Suppressor macrophage treated with lipopolysaccharide for 4 hours (primary cell): Measurements from ENCODE around the gene CUX1.

Source experiments
- DNase-seq: peaks from one replicate; pipeline ENCODE4 v3.0.0-alpha.2; 2020

Gene CUX1

DNA sequence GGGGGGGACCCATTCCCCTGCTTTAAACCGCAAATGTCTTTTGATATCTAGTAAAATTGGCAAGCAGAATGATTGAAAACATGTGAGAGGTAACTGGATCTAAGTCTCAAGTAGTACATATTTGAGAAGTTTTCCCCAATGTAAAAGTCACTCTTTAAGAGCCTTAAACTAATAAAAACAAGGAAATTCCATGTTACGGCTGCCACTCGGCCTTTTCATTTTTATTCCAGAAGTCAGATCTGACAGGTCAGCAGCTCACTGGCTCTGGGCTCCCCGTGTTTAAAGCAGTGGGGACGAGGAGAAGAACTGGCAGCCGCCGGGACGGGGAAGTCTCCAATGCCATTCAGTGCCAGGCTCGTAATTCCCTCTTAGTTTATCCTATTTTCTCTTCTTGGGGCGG is 80.7 kb downstream of the CUX1 start:
- no peak for DNase-seq

GRCh38 chr7:101899616-101900015 is 82.2 kb downstream of the CUX1 start:
- DNase-seq: no peak

DNA sequence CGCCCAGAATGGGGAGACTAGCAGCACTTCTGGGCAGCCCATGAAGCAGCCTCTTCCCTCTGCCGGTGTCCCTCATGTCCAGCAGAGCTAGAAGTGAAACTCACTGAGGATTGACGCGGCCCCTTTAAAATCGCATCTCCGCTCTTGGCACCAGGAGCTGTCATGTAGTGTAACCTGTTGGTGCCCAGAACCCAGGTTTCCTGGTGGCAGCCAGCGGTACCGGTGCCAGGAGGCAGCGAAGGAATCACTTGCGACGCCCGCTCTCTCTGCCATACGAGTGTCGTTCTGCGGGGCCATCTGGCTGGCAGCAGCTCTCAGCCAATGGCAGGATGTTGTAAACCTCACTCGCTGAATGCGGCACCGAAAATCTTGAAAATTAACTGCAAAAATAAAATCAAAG is 82.7 kb downstream of the CUX1 start:
- DNase-seq: no peak

DNA sequence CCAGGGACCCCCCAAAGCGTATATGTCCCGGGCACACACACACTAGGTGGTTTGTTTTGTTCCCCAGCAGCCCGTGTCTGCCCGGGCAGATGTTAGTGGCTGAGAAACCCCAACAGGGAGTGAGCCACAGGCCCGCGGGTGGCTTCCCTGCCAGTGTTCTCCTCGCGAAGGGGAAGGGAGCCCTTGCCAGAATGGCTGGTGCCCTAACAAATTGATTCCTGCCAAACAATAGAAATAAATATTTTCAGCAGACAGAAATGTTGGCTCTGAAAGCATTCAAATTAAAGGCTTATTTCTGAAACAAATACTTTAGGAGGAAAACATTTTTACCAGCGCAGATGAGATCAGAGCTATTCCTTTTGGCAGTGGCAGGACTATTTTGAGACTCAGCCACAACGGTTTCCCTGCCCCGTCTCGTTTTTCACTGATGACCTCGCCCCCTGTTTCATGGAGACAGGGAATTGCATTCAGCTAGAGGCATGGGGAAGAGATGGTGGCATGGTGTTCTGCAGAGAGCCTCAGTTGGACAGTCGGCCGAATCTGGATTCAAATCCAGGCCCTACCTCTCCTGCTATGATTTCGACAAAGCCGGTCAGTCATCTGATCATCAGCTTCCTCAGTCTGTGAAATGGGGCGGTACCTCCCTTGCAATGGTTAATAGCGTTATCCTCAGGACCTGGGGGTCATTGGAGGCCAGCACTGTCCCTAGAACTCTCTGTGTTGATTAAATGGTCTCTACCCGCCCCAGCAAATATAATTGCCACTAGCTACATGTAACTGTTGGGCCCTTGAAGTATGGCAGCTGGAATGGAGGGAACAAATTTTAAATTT is 84.5 kb downstream of the CUX1 start:
- no peak for DNase-seq

DNA sequence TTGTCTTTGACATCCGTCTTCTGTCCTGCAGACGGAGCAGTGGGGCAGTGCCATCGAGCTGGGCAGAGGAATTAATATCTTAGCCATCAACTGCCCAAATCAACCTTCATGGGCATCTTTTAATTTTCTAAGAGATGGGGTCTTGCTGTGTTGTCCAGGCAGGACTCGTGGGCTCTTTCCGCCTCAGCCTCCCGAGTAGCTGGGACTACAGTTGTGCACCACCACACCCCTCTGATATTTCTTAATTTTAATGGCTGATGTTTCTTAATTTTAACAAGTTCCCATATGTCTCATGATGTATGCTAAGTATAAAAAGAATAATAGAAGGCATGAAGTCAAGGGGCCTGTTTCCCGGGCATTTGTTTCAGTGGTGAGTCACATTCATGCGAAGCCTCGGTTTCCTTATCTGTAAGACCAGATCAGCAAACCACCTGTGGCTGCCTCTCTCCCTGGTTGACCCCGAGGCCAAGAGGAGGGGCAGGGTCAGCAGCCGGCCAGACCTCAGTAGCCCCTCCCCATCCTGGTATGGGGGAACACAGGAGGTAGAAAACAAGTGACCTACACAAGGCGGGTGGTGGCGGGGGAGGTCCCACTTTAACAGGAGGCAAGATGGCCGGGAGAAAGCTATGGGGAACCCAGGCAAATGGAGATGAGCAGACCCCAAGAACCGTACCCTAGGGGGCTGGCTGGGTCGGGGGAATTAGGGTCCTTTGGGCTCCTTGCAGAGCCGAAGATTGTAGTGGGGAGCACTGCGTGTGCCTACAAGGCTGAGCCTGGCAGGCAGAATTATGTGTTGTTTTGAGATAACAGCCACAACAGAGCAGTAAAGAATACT is 85.5 kb downstream of the CUX1 start:
- DNase-seq: no peak

- DNase-seq: no peak
Measured at GRCh38 chr7:101903515-101903868, 86.1 kb downstream of the CUX1 start.

DNA sequence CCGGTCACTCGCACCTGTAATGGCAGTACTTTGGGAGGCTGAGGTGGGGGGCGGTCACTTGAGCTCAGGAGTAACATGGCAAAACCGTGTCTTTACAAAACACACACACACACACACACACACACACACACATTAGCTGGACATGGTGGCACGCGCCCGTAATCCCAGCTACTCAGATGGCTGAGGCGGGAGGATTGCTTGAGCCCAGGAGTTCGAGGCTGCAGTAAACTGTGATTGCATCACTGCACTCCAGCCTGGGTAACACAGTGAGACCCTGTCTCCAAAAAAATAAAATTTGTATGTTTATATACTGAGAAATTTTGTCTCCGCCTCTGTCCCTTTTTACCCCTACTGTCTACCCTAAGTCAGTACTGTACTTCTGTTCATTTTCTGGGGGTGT is 86.6 kb downstream of the CUX1 start:
- DNase-seq: no peak

DNA sequence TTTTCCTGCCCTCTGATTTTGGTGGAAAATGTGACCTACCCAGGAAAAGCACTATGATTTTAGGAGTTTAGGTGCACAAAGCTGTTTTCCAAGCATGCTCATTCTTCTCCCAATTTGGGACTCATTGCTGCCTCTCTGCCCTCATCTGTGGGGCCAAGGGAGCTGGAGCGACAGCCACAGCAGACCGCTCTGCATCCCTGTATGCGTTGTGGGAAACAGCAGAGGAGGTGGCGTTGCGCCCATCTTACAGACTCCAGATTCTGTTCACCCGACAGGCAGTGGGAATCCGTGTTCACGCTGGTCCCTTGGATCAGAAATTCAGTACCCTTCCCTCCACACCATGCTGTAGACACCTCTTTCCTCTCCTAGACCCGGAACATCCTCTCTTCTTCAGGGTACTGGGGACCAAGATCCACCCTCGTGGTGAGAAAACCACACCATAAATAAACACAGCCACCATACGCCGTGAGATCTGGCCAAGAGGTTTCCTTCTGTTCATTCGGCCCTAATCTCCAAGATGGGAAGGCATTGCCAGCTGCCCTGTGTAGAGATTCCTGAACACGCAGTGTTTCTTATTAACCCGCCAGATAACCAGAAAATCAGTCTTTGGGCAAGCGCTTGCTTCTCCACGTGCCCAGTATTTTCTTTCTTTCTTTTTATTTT is 87.9 kb downstream of the CUX1 start:
- DNase-seq: no peak

GRCh38 chr7:101906291-101907240 is 89.1 kb downstream of the CUX1 start:
- DNase-seq: peak; percentile 32

DNA sequence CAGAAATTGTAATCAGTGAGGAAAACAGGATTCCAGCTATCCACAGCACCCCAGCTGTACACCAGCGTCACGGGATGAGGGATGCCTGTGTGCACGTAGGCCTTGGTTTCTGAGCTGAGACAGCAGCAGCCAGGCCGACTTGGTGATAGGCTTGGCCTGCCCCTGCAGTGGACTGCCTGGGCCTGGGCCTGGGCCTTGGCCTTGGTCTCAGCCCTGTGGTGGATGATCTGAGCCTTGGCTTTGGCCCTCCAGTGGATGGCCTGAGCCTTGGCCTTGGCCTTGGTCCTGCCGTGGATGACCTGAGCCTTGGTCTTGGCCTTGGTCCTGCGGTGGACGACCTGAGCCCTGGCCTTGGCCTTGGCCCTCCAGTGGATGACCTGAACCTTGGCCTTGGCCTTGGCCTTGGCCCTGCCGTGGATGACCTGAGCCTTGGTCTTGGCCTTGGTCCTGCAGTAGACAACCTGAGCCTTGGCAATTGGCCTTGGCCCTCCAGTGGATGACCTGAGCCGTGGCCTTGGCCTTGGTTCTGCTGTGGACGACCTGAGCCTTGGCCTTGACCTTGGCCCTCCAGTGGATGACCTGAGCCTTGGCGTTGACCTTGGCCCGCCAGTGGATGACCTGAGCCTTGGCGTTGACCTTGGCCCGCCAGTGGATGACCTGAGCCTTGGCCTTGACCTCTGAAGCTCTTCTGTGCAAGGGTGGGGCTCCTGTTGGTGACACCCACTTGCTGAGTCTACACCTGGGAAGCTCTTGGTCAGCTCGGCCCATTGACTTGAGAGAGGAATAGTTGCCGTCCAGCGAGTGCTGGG is 93.8 kb downstream of the CUX1 start:
- no peak for DNase-seq

DNA sequence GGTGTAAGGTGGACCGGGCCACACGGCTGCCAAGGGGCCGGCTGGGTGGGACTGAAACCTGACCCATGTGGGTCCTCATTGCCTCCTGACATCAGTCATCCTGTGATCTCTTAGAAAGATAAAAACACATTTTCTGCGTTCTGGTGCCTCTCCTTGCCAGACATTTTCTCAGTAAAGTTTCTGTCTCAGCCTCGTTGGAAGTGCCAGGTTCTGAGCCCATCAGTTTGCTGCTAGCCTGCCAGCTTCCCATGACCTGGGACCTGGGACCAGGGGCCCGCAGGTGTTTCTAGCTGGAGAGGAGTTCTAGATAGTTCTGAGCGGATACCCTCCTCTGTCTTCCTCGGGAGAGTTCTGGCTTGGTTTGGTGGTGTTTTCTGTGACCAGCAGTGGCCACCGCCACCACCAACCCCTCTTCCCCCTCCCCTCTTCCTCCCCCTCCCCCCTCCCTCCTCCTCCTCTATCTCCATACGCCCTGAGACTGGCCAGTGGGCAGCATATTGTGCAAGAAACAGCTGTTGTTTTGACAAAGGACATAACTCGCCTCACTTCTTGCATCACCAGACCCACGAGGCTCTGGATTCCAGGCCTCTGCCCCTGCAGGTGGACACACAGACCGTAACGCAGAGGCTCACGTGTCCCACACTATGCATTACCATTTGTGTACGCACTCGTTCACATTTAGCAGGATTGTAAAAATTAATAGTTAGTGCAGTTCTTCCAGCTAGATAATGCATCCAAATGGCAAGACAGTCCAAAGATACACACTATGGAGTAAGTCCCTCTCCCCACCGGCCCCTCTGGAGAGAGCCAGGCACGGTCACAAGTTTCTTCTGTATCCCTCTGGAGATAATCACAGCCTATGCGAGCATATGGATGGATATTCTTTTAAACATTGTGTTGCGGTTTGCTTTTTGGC is 94.6 kb downstream of the CUX1 start:
- peak; percentile 60 for DNase-seq

DNA sequence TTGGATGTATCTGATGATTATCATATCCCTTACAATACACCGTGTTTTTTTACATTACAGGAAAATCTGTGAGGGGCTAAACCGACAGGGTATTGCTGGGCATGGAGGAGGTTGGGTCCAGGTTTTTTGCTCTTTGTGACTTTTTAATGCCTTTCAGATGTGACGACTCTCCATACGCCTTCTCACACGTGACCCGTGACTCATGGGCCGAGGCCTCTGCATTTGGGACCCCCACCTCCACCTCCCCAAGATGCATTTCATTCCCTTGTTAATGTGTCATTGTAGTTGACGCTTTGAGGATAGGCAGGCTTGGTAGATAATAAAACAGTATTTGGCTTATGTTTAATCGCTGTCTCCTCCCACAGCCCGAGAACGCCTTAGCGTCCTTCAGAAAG is 95.3 kb downstream of the CUX1 start:
- DNase-seq: no peak

DNA sequence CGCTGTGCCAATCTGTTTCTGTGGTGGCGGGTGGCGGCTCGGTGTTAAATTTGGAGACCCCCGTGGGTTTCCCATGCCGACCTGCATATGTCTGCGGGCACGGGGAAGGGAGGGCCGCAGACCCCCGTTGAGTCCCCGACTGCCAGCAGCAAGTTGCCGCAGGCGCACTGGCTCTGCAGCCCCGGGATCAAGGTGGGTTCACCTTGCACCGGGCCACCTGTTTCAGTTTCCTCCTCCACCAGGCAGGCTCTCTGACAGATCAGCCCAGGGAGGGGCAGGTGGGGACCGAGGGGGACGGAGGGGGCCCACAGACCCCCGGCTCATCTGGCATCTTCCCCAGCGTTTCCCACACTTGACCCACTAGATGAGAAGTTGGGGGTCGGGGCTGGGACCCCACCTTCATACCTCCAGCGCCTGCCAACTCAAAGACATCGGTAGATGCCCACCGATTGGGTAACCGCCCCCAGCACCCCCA is 95.9 kb downstream of the CUX1 start:
- DNase-seq: no peak

DNA sequence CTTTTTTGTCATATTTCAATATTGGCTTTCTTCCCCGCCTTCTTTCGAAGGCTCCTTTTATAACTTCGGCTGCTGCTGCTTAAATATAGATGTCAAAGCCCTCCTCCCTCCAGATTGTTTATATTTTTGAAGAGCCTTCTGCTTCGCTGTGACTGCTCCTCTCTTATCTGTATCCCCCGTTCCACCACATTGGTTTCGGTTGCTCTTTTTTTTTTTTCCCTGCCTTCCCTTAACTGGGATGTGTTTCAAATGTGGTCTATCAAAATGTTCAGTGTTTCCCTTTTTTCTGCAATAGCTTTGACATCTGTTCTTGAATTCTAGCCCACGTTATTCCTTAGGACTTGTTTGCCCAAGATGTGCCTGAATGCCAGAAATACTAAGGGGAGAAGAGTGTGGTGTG is 96.4 kb downstream of the CUX1 start:
- DNase-seq: peak; percentile 57

DNA sequence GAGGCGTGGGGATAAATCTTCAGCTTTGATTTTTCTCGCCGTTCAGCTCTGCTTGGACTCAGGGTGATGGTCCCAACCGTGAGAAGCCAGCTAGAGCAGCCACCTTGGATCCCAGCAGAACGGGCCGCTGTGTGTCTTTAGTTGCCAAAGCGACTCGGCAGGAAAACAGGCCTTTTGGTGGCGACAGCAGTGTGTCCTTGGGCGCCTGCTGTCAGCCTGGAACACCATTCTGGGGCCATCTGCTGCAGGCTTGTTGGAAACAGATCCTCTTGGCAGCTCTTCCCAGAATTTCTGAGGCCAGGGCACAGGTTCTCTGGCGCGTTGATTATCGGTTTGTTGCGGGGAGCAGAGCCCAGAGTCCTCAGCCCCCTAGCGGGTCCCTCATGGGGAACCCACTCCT is 97.6 kb downstream of the CUX1 start:
- DNase-seq: no peak

GRCh38 chr7:101916041-101916800 is 98.8 kb downstream of the CUX1 start:
- no peak for DNase-seq

- no peak for DNase-seq
Measured at GRCh38 chr7:101916876-101917275, 99.5 kb downstream of the CUX1 start.

- DNase-seq: no peak
Measured at GRCh38 chr7:101917566-101917965, 100.1 kb downstream of the CUX1 start.

- no peak for DNase-seq
Measured at GRCh38 chr7:101918426-101918825, 101.0 kb downstream of the CUX1 start.
